ENCODE data around the gene DOCK3.
"Not testable (repeated sequence)": the region's sequence is repeated elsewhere in the genome, so short reads cannot be mapped to it uniquely, and the experiment has no call there.

The DOCK3 gene

DNA sequence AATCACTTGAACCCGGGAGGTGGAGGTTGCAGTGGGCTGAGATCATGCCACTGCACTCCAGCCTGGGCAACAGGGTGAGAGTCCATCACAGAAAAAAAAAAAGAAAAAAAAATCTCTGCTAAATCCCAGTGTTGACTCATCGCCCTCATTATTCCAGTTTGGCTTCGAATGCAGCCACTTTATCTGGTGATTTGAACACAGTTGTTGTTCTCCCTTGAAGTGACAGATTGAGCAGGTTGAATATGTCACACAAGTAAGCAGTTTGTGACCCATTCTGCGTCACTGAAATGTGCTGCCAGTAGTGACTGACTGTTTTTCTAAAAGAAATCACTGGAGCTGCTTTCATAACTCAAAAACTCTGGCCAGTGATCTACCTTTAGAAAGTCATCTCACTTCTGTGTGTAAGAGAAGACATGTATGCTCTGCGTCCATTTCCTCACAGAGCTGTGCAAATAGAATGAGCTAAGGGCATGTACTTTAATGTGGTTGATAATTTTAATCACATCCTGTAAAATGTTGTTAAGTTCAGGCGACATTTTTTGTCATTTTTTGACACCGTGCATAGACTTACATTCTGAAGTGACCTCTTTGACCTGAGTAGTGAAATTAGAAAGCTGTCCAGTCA lies 12.5 kb downstream of the DOCK3 start:
- no peak for DNase-seq

DNA sequence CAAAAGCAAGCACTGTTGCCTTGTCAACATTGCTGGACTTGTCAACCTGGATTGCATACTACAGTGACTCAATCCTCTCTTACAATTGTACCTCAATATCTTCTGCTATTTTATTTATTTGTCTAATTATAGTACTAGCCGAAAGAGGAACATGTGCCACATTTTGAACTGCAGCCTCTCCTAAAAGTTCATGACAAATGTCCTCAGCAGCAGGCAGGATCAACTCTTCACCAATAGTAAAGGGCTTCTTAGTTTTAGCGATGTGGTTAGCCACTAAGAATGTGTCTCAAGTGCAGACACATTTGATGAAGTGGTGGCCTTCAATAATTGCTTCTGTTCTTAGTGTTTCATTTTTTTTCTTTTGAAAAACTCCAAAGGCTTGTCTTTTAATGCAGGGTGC lies 13.2 kb downstream of the DOCK3 start:
- no peak for DNase-seq

DNA sequence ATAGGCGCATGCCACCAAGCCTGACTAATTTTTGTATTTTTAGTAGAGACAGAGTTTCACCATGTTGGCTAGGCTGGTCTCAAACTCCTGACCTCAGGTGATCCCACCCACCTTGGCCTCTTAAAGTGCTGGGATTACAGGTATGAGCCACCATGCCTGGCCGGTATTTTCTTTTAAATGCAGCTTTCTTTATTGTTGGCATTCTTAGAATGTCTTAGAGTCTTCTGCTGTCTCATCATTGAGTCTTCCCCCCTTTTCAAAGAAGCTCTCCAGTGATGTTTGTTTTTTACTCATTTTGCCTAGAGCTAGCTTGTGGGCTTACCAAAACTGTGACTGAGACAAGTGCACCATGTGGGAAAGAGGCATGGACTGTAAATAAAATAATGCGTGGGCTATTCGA lies 13.9 kb downstream of the DOCK3 start:
- DNase-seq, result not testable (repeated sequence)

DNA sequence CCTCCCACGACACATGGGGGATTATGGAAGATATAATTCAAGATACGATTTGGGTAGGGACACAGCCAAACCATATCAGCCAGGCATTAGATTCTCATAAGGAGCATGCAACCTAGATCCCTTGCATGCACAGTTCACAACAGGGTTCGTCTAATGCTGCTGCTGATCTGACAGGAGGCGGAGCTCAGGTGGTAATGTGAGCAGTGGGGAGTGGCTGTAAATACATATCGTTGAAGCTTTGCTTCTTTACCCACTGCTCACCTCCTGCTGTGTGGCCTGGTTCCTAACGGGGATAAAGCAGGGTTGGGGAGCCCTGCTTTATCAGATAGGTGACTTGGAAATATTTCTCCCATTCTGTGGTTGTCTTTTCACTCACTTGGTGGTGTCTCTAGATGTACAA lies 14.8 kb downstream of the DOCK3 start:
- no peak for DNase-seq

DNA sequence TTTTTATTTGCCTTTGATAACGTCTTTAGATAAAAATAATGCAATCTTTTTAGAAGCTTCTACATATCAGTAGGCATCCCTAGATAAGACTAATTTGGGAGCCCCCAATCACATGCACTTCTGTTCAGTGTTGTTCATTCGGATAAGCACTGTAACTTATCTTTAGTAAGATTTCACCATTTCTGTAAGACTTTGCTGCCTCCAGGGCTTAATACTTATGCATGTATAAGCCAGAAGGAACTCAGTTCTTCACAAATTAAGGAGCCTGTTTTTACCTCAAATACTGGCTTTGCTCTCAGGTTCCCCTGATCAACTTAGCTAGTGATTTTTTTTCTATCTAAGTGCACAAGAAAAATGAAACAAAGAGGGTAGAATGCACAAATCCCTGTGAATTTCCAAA lies 20.3 kb downstream of the DOCK3 start:
- no peak for DNase-seq

DNA sequence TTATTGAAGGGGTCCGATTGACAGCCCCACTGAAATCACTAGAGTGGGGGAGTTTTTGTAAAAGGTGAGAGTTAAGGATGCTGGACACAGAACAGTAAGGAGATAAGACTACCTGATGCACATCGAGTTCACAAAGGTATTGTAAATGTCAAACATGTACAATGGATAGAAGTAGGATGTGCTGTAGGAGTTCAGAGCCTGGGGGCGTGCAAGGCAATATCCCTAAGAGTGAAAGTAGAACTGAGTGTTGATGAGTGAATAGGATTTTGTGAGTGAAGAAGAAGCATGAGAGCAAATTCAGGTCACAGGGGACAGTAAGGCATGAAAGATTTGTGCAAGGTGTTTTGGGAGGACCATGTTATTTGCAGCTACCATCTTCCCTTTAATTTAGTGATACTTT lies 21.5 kb downstream of the DOCK3 start:
- DNase-seq, result no peak

DNA sequence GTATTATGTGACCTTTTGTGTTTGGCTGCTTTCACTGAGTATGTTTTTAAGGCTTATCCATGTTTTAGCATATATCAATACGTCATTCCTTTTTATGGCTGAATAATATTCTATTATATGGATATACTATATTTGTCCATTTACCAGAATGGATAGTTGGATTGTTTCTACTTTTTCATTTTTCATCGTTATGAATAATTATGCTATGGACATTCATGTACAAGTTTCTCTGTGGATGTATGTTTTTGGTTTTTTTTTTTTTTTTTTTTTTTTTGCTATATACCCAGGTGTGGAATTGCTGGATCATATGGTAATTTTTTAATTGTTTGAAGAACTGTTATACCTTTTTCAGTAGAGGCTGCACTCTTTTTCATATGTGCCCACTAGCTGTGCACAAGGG lies 23.5 kb downstream of the DOCK3 start:
- DNase-seq, result no peak

DNA sequence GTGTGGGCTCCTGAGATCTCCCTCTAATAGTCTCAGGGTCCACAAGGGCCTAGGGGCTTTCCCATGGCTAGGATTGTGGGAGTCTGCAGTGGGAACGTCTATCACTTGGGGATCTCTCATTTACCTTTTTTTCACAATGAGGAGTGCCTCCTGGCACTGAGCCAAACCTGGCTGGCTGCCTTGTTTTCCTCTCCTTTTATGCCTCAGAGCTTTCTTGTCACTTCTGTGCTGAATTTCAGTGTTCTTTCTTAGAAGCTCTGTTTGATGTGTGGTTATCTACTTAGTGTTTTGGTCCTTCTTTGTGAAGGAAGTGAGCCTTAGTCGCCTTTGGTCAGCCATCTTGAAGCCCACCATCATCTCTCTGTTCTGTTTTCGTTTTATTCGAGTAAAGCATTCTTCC lies 33.9 kb downstream of the DOCK3 start:
- DNase-seq, result no peak

DNA sequence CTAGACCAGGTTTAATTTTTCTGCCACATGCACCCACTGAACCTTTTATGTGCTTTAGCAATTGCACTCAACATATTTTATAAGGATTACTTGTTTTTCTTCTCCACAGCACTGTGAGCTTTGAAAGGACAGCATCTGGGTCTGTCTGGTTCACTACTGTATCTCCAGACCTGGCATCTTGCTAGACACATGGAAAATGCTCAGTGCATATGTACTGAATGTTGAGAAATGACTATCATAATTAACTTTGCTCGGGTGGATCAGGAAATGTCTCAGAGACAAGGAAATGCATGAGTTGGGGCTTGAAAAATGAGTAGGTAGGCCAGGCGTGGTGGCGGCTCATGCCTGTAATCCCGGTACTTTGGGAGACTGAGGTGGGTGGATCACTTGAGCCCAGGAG lies 40.2 kb downstream of the DOCK3 start:
- no peak for DNase-seq

DNA sequence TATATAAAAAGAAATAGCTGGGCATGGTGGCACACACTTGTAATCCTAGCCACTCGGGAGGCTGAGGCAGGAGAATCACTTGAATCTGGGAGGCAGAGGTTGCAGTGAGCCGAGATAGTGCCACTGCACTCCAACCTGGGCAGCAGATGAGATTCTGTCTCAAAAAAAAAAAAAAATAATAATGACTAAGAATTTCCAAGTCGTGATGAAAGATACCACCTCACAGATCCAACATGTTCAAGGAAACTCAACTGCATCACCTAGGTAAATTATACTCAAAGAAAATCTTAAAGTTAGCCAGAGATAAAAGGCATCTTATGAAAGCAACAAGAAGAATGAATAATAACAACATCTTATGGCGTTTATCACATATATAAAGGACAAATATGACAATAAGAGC lies 50.1 kb downstream of the DOCK3 start:
- no peak for DNase-seq

DNA sequence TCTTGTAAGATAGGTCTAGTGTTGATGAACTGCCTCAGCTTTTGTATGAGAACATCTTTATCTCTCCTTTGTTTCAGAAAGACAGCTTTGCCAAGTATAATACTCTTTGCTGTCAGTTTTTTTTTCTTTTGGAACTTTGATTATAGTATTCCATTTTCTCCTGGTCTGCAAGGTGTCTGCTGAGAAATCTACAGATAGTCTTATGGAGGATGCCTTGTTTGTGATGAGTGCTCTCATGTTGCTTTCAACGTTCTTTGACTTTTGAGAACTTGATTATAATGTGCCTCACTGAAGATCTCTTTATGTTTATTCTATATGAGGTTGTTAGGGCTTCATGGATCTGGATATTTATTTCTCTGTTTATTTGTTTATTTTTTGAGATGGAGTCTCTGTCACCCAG lies 60.3 kb downstream of the DOCK3 start:
- no peak for DNase-seq

DNA sequence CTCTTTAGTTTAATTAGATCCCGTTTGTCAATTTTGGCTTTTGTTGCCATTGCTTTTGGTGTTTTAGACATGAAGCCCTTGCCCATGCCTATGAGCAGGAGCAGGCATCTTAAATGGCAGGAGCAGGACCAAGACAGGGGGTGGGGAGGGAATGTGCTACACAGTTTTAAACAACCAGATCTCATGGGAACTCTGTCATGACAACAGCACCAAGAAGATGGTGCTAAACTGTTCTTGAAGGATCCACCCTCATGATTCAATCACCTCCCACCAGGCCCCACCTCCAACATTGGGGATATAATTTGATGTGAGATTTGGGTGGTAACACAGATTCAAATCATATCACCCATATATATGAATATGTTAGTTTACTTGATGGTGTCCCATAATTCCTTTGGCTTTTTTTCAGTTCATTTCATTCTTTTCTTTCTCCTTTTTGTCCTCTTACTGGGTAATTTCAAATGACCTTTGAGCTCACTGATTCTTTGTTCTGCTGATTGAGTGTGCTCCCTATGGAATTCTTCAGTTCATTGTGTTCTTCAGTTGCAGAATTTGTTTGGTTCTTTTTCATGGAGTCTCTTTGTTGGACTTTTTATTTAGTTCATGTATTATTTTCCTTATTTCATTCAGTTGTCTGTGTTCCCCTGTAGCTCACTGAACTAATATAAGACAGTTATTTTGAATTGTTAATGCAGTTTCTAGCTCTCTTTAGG lies 62.6 kb downstream of the DOCK3 start:
- no peak for DNase-seq

DNA sequence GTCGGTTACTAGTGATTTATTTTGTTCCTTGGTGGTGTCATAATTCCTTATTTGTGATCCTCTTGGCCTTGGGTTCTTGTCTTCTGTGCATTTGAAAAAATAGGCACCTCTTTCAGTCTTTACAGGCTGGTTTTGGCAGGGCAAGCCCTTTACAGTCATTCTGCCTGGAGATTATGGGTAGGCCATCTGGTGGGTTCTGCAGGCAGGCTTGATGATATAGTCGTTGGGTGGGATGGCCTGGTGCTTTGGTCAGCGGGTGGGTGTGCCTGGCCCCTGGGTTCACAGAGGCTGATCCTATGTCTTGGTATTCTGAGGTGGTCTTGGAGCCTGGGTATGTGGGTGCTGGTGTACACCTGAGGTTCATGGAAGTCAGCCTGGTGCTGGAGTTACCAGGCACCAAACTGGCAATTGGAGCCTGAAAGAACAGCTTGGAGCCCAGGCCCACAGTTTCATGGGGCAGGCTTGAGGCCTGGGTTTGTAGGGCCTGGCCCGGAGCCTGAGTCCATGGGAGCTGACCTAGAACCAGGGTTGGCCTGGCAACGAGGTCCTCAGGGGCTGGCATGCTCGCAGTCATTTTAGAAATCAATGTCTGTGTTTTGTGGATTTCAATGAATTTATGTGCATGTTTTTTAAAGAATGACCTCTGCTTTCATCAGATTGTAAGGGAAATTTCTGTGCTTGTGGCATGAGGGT lies 63.3 kb downstream of the DOCK3 start:
- no peak for DNase-seq

DNA sequence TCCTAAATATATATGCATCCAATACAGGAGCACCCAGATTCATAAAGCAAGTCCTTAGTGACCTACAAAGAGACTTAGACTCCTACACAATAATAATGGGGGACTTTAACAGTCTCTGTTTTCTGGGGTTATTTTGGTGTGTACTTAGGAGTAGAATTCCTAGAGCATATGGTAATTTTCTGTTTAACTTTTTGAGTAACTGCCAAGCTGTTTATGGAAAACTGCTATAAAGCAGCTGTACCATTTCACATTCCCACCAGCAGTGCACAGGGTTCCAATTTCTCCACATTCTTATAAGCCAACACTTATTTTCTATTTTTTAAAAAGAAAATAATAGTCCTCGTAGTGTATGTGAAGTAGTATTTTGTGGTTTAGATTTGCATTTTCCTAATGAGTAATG lies 68.9 kb downstream of the DOCK3 start:
- DNase-seq, result no peak

DNA sequence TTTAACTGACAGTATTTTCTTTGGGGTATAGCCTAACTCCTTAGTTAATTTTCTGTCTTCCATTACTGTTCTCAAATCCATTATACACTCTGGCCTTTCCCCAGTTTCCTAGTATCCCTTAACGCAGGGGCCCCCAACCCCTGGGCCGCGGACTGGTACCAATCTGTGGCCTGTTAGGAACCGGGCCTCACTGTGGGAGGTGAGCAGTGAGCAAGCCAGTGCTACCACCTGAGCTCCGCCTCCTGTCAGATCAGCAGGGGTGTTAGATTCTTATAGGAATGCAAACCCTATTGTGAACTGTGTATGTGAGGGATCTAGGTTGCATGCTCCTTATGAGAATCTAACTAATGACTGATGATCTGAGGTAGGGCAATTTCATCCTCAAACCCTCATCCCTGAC lies 75.1 kb downstream of the DOCK3 start:
- no peak for DNase-seq

DNA sequence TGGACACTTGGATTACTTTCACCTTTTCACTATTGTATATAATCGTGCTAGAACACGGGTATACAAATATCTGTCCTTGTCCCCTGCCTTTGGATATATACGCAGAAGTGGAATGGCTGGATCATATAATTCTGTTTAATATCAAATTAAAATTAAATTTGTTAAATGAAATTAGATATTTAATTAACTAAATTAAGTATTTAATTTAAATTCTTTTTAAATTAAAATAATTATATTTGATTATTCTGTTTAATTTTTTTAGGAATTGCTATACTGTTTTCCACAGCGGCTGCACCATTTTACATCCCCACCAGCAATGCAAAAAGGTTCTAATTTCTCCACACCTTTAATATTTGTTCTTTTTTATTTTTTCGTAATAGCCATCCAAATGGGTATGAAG lies 84.3 kb downstream of the DOCK3 start:
- DNase-seq, result no peak

DNA sequence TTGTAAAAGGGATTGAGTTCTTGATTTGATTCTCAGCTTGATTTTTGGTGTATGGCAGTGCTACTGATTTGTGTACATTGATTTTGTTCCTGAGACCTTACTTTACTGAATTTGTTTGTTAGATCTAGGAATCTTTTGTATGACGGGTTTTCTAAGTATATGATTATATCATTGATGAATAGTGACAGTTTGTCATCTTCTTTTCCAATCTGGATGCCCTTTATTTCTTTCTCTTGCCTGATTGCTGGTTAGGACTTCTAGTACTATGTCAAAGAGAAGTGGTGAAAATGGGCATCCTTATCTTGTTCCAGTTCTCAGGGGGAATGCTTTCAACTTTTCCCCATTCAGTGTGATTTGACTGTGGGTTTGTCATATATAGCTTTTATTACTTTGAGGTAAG lies 103.0 kb downstream of the DOCK3 start:
- no peak for DNase-seq

DNA sequence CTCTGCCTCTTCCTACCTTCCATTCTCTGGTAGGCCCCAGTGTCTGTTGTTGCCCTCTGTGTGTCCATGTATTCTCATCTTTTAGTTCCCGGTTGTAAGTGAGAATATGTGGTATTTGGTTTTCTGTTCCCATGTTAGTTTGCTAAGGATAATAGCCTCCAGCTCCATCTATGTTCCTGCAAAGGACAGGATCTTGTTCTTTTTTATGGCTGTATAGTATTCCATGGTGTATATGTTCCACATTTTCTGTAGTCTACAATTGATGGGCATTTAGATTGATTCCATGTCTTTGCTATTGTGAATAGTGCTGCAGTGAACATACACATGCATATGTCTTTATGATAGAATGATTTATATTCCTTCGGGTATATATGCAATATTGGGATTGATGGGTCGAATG lies 107.0 kb downstream of the DOCK3 start:
- DNase-seq, result not testable (repeated sequence)

DNA sequence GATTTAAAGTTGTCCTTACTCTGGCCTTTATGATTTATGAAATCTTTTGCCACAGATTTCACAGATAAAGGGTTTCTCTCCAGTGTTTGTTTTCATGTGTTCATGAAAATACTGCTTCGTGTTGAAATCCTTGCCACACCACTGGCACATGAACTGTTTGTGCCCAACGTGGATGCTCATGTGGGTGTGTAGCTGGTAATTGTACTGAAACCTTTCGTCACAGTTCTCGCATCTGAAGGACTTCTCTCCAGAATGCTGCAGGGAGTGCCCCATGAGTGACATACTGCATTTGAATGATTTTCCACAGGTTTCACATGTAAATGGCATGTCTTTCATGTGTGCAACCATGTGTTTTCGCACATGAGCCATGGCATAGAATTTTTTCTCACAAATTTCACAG lies 111.9 kb downstream of the DOCK3 start:
- no peak for DNase-seq

DNA sequence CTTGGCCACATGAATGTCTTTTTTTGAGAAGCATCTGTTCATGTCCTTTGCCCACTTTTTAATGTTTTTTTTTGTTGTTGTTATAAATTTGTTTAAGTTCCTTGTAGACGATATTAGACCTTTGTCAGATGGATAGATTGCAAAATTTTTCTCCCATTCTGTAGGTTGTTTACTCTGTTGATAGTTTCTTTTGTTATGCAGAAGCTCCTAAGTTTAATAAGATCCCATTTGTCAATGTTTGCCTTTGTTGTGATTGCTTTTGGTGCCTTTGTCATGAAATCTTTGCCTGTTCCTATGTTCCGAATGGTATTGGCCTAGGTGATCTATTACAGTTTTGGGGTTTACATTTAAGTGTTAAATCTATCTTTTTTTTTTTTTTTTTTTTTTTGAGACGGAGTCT lies 116.2 kb downstream of the DOCK3 start:
- DNase-seq, result not testable (repeated sequence)

DNA sequence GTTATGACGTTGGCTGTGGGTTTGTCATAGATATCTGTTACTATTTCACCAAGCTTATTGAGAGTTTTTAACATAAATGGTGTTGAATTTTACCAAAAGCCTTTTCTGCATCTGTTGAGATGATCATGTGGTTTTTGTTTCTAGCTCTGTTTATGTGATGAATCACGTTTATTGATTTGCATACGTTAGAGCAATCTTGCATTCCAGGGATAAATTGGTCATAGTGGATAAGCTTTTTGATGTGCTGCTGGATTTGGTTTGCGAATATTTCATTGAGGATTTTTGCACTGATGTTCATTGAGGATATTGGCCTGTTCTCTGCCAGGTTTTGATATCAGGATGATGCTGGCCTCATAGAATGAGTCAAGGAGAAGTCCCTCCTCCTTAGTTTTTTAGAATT lies 117.8 kb downstream of the DOCK3 start:
- no peak for DNase-seq

DNA sequence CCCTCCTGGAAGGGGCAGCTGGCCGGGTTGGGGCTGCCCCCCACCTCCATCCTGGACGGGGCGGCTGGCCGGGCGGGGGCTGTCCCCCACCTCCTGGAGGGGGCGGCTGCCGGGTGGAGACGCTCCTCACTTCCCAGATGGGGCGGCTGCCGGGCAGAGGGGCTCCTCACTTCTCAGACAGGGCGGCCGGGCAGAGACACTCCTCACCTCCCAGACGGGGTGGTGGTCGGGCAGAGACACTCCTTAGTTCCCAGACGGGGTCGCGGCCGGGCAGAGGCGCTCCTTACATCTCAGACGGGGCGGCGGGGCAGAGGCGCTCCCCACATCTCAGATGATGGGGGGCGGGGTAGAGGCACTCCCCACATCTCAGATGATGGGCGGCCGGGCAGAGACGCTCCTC lies 129.1 kb downstream of the DOCK3 start:
- DNase-seq, result not testable (repeated sequence)

DNA sequence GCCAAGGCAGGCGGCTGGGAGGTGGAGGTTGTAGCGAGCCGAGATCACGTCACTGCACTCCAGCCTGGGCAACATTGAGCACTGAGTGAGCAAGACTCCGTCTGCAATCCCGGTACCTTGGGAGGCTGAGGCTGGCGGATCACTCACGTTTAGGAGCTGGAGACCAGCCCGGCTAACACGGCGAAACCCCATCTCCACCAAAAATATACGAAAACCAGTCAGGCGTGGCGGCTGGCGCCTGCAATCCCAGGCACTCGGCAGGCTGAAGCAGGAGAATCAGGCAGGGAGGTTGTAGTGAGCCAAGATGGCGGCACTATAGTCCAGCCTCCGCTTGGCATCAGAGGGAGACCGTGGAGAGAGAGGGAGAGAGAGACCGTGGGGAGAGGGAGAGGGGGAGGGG lies 129.6 kb downstream of the DOCK3 start:
- DNase-seq, result not testable (repeated sequence)

DNA sequence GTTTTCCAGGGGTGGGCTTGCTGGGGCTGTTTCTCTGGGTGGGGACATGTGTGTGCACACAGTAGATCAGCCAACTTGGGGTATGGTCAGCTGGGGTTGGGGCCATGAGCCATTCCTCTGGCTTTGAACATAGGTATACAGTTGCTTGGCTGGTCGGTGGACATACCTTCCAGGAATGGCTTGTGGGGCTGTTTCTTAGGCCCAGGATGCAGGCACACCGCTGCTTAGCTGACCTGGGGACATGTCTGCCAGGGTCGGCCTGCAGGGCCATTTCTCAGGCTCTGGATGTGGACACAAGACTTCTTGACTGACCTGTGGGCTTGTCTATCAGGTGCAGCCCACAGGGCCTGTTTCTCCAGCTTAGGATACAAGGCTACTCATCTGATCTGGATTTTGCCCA lies 130.6 kb downstream of the DOCK3 start:
- no peak for DNase-seq
